Fibroblast of lung (primary cell): ENCODE measurements around the gene GBP2. TPM values are rescaled to one million over a fixed set of nuclear protein-coding genes. Genes with fewer than 3 reads are reported as not detected.
"Not testable (repeated sequence)": the region's sequence is repeated elsewhere in the genome, so short reads cannot be mapped to it uniquely, and the experiment has no call there.

Experiments used
- DNase-seq, 2 donors: peaks; one replicate each; pipeline versions ENCODE4 v3.0.0 to v3.0.0-alpha.2; 2010; ENCODE audit warnings: low read depth in 2 of 2
- H2AFZ ChIP-seq: 2 replicates; pipeline ENCODE4 v1.5.1; 2012; ENCODE audit warnings: low read length, control low read depth, inconsistent platforms
- H3K27ac ChIP-seq: 2 replicates; pipeline ENCODE4 v1.5.1; 2011; ENCODE audit warnings: low read length, control low read depth; ENCODE audit not compliant: insufficient read depth
- H3K27me3 ChIP-seq: 2 replicates; pipeline ENCODE4 v1.5.1; 2011; ENCODE audit warnings: mild to moderate bottlenecking, low read length; ENCODE audit not compliant: control insufficient read depth, insufficient read depth
- H3K36me3 ChIP-seq: 2 replicates; pipeline ENCODE4 v1.5.1; 2011; ENCODE audit warnings: low read length; ENCODE audit not compliant: control insufficient read depth, insufficient read depth
- H3K4me1 ChIP-seq: 2 replicates; pipeline ENCODE4 v1.5.1; 2011; ENCODE audit warnings: low read length; ENCODE audit not compliant: control insufficient read depth, insufficient read depth; ENCODE audit errors: extremely low read depth
- H3K4me2 ChIP-seq: 2 replicates; pipeline ENCODE4 v1.5.1; 2011; ENCODE audit warnings: low read length, control low read depth; ENCODE audit not compliant: insufficient read depth; ENCODE audit errors: extremely low read depth
- H3K4me3 ChIP-seq, 4 experiments: fragments of 200-600 bp in 1 of 4; sonication (generic) in 1 of 4; replicated peaks in 1 of 4; 2 replicates each; pipeline ENCODE4 v1.5.1; 2011 to 2016; ENCODE audit warnings: low read length in 4 of 4, low read depth in 3 of 4, mild to moderate bottlenecking in 3 of 4, control low read depth in 2 of 4, inconsistent platforms in 1 of 4, mixed read lengths in 1 of 4; ENCODE audit not compliant: insufficient read depth in 1 of 4; ENCODE audit errors: control extremely low read depth in 1 of 4
- H3K79me2 ChIP-seq: 2 replicates; pipeline ENCODE4 v1.5.1; 2012; ENCODE audit warnings: mild to moderate bottlenecking, low read length, inconsistent platforms; ENCODE audit not compliant: control insufficient read depth, insufficient read depth
- H3K9ac ChIP-seq: 2 replicates; pipeline ENCODE4 v1.5.1; 2011; ENCODE audit warnings: mild to moderate bottlenecking, low read length, control low read depth; ENCODE audit not compliant: insufficient read depth
- H3K9me3 ChIP-seq: 2 replicates; pipeline ENCODE4 v1.5.1; 2012; ENCODE audit warnings: low read depth, low read length; ENCODE audit not compliant: control insufficient read depth, insufficient read depth
- H4K20me1 ChIP-seq: 2 replicates; pipeline ENCODE4 v1.5.1; 2011; ENCODE audit warnings: low read length; ENCODE audit not compliant: control insufficient read depth, insufficient read depth; ENCODE audit errors: extremely low read depth
- CTCF ChIP-seq, 2 donors: IDR thresholded peaks in 1 of 2; conservative IDR thresholded peaks in 1 of 2; 1 replicate in 1 of 2; 2 replicates in 1 of 2; pipeline ENCODE4 v1.5.1; 2011 to 2012; ENCODE audit warnings: low read length in 2 of 2, control low read depth in 1 of 2, inconsistent platforms in 1 of 2, low read depth in 1 of 2, mild to moderate bottlenecking in 1 of 2
- EZH2 ChIP-seq: IDR thresholded peaks from 2 replicates; pipeline ENCODE4 v1.5.1; 2012; ENCODE audit warnings: low read length, control low read depth, mild to moderate bottlenecking; ENCODE audit errors: missing control alignments
- polyA plus RNA-seq, 2 donors: library from polyadenylated mRNA; depleted of rRNA in 1 of 2; stranded (reverse) in 1 of 2; unstranded in 1 of 2; fragments of >200 nt; gene quantifications; 2 replicates each; pipeline ENCODE4 v1.2.1, GENCODE V29; 2011 to 2012; ENCODE audit warnings: missing spikeins in 1 of 2
- total RNA-seq: library from RNA; depleted of rRNA; stranded (reverse); fragments of >200 nt; gene quantifications from 2 replicates; pipeline ENCODE4 v1.2.1, GENCODE V29; 2014

Gene GBP2
- total and polyA plus RNA-seq, 2 donors (not counting 1 experiment from before 2014, with no cell fraction given): 50.6 to 70.7 TPM

- no peaks in the 10 kb centered on the region for H3K9me3 ChIP-seq
- TF ChIP-seq EZH2 (no peak), CTCF (conservative IDR thresholded peaks at IDR 0.05 in 1 of 2, IDR thresholded peaks at IDR 0.05 in 1 of 2; ENCODE audit: low read depth in 1 of 2, low read length in 2 of 2) (no peak)
- H3K27me3 ChIP-seq: no peaks in the 10 kb centered on the region
- H3K4me1 ChIP-seq: peaks cover 4% of the 10 kb centered on the region
- H3K9ac ChIP-seq: no peak overlapping the region
- no peaks in the 10 kb centered on the region for H4K20me1 ChIP-seq
- peak in 1 of 2 donors; percentile 32 for DNase-seq
- no peak overlapping the region for H2AFZ ChIP-seq
- H3K36me3 ChIP-seq: no peaks in the 10 kb centered on the region
- H3K79me2 ChIP-seq: no peaks in the 10 kb centered on the region
- no peak overlapping the region for H3K4me3 ChIP-seq
- no peak overlapping the region for H3K27ac ChIP-seq
- no peak overlapping the region for H3K4me2 ChIP-seq
Measured at GRCh38 chr1:89130716-89131115, 4.8 kb upstream of the GBP2 start.

GRCh38 chr1:89129911-89130310 is 4.0 kb upstream of the GBP2 start:
- Histone ChIP-seq H3K27ac (no peak overlapping the region), H3K27me3 (no peaks in the 10 kb centered on the region), H3K4me3 (no peak overlapping the region), H3K9me3 (no peaks in the 10 kb centered on the region), H2AFZ (no peak overlapping the region), H3K4me1 (peaks cover 6% of the 10 kb centered on the region), H3K79me2 (no peaks in the 10 kb centered on the region), H3K36me3 (no peaks in the 10 kb centered on the region), H3K9ac (no peak overlapping the region), H3K4me2 (no peak overlapping the region), H4K20me1 (no peaks in the 10 kb centered on the region)
- no peak for TF ChIP-seq EZH2
- TF ChIP-seq CTCF (conservative IDR thresholded peaks at IDR 0.05 in 1 of 2, IDR thresholded peaks at IDR 0.05 in 1 of 2; ENCODE audit: low read depth in 1 of 2, low read length in 2 of 2): no peak
- DNase-seq: no peak

- not testable (repeated sequence) for H3K36me3 ChIP-seq, H3K4me1 ChIP-seq, H3K27ac ChIP-seq, H3K4me2 ChIP-seq, H3K79me2 ChIP-seq, H3K27me3 ChIP-seq, H4K20me1 ChIP-seq, H3K9ac ChIP-seq, H3K9me3 ChIP-seq, H3K4me3 ChIP-seq, DNase-seq, H2AFZ ChIP-seq
Measured at GRCh38 chr1:89128003-89128458, 2.1 kb upstream of the GBP2 start.

- H3K27ac ChIP-seq, H3K36me3 ChIP-seq, H3K9ac ChIP-seq, H2AFZ ChIP-seq, H3K4me2 ChIP-seq, H3K9me3 ChIP-seq, H4K20me1 ChIP-seq, H3K27me3 ChIP-seq, H3K4me1 ChIP-seq, H3K4me3 ChIP-seq, H3K79me2 ChIP-seq: not testable (repeated sequence)
- peak in 1 of 2 donors; percentile 14 for DNase-seq
Measured at GRCh38 chr1:89126602-89127565, 970 bp upstream of the GBP2 start.
